Heart left ventricle (tissue), 13 donors: ENCODE results near the gene CACNA2D3.

Source experiments
- POLR2A ChIP-seq, 2 donors: fragments of 450-650 bp; IDR thresholded peaks; one replicate each; pipeline ENCODE4 v1.6.1; 2017; ENCODE audit warnings: antibody characterized with exemption in 2 of 2, mild to moderate bottlenecking in 2 of 2, moderate library complexity in 2 of 2
- TF ChIP-seq, protein P1 (sequence below), 12 donors: fragments of 200-600 bp; sonication (generic) in 4 of 12; IDR thresholded peaks; one replicate each; pipeline versions ENCODE4 v1.5.0 to v1.8.0; 2018 to 2022; ENCODE audit warnings: antibody characterized with exemption in 12 of 12, mild to moderate bottlenecking in 5 of 12
- donor health status: ischemic (EF 13 %, LVEDD 7.1; RV severe dilation, severe dysfunction).
- donor health status: DM: no; HTN: yes; CAD: no.
- donor health status: DM: no; HTN: no; CAD: no.
- donor health status: ischemic (EF 25% LVEDD 6.9; RV normal size, moderate dysfunction).
- donor health status: ischemic (EF 25% LVEDD 5.7; RV mildly dilated, moderate dysfunction).
- donor health status: ischemic (EF 35%, LVEDD 5.7; RV mildly dilated, moderate dysfunction).
- donor health status: nonischemic (EF 11% LVEDD 7.7; RV severe dilation, severe dysfunction).
- donor health status: DM: yes; HTN: yes; CAD: no.
- donor health status: PGD.
- donor health status: ischemic (EF 29% LVEDD 5.4; RV normal size, mild dysfunction).
- donor health status: nonischemic (EF 23%, LVEDD 6.1; RV moderate dilation, normal function).

DNA sequence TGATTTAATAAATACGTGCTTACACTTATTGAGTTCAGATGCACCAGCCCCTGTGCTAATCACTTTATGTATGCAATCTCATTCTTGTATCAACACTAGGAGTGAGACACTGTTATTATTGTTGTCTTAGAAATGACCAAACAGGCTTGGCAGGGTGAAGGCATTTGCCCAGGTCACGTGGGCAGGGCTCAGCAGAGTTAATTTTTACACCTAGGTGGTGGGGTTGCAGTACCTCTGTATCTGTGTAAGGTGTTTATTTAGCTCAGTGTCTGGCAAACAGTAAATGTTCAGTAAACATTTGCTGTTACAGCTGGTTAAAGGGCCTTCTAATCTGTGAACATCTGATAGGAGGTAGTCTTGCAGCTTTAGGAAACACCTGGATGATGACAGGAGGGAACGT, 200.0 kb downstream of the CACNA2D3 start:
- TF ChIP-seq, protein P1, sequence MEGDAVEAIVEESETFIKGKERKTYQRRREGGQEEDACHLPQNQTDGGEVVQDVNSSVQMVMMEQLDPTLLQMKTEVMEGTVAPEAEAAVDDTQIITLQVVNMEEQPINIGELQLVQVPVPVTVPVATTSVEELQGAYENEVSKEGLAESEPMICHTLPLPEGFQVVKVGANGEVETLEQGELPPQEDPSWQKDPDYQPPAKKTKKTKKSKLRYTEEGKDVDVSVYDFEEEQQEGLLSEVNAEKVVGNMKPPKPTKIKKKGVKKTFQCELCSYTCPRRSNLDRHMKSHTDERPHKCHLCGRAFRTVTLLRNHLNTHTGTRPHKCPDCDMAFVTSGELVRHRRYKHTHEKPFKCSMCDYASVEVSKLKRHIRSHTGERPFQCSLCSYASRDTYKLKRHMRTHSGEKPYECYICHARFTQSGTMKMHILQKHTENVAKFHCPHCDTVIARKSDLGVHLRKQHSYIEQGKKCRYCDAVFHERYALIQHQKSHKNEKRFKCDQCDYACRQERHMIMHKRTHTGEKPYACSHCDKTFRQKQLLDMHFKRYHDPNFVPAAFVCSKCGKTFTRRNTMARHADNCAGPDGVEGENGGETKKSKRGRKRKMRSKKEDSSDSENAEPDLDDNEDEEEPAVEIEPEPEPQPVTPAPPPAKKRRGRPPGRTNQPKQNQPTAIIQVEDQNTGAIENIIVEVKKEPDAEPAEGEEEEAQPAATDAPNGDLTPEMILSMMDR (IDR thresholded peaks at IDR 0.05), result no peak
- no peak for TF ChIP-seq POLR2A (IDR thresholded peaks at IDR 0.05)
